HG02852 (cell line): ENCODE measurements around the gene PAPSS2.

Experiments
- ATAC-seq: cut with Tn5 transposase; IDR thresholded peaks from one replicate; pipeline ENCODE4 v1.9.1; 2021; ENCODE audit warnings: mild to moderate bottlenecking, moderate library complexity; ENCODE audit not compliant: unreplicated experiment

PAPSS2 gene

GRCh38 chr10:87669752-87670151 lies 10.1 kb downstream of the PAPSS2 start:
- ATAC-seq, result no peak

DNA sequence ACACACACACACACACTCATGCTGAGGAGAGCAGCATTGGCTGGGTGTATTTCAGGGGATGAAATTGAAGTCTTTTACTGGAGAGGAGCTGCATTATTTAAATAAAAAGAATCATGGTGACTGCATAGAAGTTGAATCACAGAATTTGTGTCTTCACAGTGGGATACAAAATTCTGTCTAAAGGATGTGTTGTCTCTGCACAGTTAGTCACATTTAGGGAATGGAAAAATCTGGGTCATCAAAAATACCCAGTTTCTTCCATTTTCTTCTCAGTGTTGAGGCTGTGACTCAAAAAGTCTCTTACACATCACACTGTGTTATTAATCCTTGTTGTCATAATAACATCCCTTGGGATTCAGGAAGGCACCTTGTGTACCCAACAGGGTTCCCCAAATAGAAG lies 10.9 kb downstream of the PAPSS2 start:
- no peak for ATAC-seq

- no peak for ATAC-seq
These were observed 11.6 kb downstream of the PAPSS2 start for GRCh38 chr10:87671139-87671815.

- no peak for ATAC-seq
These were observed 12.9 kb downstream of the PAPSS2 start for GRCh38 chr10:87672551-87672950.

DNA sequence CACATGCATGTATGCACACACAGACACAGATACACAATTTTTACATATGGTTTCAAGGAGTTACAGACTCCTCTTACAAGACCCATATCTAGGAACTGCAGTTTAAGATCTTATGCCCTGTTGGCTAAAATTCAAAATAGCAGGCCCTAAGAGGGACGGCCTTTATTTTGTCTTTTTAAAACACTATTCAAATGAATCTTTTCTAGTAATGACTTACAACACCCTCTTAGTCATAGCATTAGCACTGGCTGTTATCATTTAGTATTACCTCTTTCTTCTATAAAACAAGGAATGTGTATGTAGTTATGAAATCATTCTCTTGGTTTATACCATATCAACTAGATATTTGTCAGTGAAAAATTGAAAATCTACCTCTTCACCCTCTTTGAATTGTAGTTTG lies 15.3 kb downstream of the PAPSS2 start:
- ATAC-seq, result no peak

DNA sequence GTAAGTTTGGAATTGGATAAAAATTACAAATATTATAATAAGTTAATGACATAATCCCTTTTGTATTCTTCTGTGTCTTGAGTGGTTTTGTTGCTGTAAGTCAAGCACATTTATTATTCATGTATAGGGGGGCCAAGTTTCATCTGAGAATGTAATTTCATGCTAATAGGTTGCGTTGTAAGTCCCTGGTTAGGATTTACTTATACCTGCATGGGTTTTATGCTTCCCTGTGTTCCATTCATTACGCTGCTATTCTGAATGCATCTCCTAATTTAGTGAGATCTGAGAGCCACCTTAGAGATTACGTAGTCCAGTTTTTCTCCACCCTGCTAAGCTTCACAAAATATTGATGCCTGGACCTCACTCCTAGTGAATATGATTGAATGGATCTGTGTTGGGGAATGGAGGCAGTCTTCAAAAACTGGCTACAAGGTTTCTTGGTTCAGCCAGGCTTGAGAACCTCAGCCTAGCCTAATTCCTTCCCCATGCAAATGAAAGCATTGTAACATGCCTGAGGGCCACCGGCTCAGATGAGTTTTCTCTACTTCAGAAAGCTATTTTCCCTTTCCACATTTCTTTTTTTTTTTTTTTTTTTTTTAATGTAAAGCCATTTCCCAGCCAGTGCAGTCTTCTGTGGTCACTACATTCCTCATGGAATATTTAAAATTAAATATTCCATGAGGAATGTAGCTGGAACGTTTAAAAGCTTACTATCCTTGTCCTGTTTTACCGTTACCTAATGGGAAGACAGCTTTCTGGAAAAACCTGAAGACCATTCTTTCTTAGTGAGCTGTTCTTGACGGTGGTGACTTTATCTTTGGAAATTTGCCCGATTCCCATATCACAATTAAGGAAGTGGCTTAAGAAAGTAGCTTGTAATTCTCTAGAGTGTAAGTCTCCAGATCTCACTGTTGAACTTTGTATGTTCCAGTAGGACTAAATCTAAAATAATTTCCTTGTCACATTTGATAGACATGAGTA lies 16.0 kb downstream of the PAPSS2 start:
- no peak for ATAC-seq

DNA sequence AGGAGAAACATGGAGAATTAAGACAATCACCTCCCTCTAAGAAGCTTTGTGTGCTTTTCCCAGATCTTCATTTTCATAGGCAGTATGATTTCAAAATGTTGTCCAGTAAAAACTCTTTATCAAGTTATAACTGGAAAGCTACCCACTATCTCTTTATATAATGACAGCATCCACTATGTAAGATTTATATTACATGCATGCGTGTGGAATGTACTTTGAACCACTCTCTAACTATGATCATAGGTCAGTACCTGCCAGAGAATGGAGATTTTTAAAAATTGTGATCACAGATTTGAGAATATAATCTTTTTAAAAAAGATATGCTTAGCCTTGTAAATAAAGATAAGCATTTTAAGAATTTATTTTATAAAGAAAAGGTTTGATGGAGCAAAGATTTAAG lies 17.9 kb downstream of the PAPSS2 start:
- ATAC-seq, result no peak

GRCh38 chr10:87678302-87678701 lies 18.6 kb downstream of the PAPSS2 start:
- ATAC-seq, result no peak

DNA sequence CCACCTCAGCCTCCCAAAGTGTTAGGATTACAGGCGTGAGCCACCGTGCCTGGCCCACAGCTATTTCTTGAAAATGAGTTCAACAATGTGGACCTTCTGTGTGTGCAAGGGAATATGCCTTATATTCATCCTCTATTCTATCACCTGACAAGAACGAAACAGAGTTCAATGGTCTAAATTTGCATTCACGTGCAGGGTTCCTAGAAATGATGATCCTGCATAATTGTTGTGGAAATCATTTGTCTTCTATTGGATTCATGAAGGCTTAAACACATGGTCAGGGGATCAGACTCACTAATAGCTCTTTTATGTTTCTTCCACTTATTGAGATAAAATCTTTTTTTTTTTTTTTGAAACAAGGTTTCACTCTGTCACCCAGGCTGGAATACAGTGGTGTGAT lies 23.7 kb downstream of the PAPSS2 start:
- ATAC-seq, result no peak

DNA sequence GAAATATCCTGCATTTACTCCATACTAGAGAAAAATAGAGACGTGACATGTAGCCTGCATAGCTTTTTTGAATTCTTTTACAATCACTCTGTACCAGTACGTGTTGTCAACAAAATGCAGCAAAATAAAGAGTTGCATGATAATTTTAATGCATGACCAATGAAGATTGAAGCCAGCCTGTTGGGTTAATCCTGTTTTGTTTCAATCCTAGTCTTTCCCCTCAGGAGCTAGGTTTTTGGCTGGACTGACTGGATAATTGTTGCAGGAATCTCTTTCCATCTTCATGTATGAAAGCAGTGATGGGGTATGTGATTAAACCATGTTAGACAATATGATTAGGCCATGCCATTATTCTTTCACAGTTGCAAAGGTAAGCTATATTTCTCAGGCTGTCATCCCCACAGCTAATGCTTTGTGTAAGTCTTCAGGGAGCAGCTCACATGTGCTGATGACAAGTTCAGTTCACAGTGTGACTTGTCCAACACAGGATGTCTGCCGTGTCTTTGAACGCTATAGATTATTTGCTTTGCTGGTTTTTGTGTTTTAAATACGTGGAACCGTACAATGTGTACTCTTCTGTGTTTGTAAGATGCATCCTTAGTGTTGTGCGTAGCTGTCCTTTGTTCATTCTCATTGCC lies 24.4 kb downstream of the PAPSS2 start:
- no peak for ATAC-seq

- ATAC-seq, result no peak
These were observed 26.3 kb downstream of the PAPSS2 start for GRCh38 chr10:87685832-87686574.

- ATAC-seq, result no peak
These were observed 31.9 kb downstream of the PAPSS2 start for GRCh38 chr10:87691506-87692070.

DNA sequence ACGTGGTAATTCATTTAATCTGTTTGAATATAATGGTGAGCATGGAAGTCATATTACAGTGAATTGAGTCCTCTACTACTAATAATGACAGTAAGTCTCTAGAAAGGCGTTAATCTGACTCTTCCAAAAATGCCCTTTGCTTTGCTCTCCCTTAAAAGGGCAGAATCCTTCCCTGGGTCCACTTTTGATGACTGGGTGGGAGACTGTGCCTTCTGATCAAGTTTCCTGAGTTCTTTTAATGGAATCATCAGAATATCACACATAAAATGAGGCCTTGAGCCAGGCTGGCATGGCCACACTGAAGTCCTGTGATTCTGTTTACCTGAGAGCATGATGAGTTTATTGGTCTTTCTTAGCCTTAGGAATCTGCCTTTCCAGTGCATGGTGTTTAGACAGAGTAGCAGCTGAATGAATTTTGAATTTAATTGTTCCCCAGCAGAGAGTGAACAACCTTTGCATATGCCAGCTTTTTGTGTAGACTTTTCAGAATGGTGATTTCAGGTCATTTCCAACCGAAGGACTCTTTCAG lies 33.3 kb downstream of the PAPSS2 start:
- ATAC-seq, result no peak

- no peak for ATAC-seq
These were observed 34.5 kb downstream of the PAPSS2 start for GRCh38 chr10:87694011-87694794.

- no peak for ATAC-seq
These were observed 35.4 kb downstream of the PAPSS2 start for GRCh38 chr10:87695074-87695473.

DNA sequence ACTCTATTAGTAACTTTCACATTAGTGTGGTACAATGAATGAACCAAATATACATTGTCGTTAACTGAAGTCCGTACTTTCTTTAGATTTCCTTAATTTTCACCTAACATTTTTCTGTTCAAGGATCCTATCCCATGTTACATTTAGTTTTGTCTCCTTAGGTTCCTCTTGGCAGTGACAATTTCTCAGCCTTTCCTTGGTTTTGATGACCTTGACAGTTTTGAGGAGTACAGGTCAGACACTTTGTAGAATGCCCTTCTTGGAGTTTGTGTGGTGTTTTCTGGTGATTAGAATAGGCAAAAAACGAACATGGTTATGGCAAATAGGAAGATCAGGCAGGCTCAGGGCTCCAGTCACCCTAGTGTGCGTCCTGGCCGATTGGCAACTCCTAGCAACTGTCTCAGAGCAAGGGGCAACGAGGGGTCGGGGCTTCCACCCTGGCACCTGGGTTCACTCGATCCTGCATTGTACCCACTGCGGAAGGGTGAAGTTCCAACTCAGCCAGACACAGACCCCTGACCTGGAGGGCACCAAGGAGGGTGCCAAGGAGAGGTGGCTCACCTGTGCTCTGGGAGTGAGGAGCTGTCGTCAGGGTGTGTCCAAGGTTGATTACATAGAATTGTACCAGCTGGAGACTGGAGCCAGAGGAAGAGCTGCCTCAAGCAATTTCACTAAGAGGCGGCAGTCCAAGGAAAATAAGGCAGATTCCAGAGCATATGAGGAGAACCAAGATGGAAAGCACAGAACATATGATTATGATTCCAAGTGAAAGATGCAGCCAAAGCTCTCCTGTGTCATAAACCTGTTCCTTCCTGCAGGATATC lies 37.5 kb downstream of the PAPSS2 start:
- ATAC-seq, result no peak

DNA sequence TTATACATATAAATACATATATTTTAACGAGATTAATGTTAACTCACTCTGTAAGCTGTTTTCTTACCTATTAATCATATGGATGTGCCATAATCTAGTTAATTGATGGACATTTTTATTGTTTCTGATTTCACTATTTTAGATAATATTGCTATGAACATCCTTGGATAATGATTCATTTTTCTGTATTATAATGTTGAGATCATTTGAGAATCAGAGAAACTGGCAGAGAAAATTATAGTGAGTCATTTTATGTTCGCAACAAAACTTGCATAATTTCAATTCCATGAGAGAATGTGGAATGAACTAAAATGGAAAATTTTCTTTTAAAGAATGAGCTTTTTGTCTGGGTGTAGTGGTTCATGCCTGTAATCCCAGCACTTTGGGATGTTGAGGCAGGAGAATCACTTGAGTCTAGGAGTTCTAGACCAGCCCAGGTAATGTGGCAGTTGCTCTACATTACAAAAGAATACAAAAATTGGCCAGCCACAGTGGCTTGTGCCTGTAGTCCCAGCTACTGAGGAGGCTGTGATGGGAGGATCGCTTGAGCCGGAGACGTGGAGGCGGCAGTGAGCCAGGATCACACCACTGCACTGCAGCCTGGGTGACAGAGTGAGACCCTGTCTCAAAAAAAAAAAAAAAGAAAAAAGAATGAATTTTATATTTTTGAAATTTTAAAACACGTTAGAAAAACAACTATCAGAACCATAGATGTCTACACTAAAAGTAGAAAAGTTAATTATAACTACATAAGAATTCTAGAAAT lies 40.5 kb downstream of the PAPSS2 start:
- ATAC-seq, result no peak
